Measurements from ENCODE around the gene KCNB1.

Gene KCNB1

DNA sequence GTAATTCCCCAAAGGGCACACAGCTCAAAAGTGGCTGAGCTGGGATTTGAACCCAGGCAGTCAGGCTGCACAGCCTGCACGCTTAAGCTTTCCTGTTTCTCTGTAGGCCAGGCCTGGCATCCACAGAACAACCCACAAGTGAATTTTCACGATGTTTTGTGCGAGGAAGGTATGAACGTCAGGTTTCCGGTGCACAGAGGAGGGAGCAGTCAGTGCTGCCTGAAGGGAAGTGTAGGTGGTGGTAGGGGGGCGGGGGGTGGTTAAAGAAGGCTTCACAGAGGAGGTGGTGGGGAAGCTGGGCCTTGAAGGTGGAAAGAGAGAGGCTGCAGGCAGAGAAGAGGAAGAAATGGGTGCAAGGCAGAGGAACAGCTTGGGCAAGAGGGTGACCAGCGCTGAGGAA, 14.1 kb downstream of the KCNB1 start:
- no peak for DNase-seq

DNA sequence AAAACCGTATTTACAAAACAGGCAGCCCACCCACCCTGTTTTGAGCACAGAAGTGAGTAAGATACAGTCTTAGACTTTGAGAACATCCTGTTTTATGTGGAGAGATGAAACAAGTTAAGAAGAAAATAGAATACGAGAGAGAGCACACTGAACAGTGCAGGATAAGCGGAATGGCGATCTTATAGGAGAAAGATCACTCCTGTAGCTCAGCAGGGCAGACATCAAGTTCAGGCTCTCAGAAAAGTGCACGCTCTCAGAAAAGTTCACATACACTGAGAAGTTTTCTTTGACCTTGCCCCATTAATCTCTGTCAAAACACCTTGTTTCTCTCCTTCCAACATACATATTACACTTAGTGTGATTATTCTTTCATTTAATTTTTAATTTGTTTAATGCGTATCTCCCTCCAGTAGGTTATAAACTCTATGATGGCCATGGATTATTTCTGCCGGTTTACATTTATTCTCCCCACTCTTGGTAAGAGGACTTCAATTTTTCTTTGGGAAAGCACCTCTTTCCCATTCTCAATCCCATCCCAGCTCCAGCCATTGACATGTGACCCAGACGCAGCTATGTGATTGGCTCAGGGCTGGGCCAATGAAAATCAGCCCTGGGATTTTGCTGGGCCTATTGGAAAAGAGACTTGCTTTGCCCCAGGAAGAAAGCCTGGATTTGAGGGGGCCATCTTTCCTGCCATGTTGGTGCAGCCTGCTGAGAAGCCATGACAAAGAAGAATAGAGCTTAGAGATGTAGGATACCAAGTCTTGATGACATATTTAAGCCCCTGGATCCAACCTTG, 16.2 kb downstream of the KCNB1 start:
- DNase-seq, result no peak

DNA sequence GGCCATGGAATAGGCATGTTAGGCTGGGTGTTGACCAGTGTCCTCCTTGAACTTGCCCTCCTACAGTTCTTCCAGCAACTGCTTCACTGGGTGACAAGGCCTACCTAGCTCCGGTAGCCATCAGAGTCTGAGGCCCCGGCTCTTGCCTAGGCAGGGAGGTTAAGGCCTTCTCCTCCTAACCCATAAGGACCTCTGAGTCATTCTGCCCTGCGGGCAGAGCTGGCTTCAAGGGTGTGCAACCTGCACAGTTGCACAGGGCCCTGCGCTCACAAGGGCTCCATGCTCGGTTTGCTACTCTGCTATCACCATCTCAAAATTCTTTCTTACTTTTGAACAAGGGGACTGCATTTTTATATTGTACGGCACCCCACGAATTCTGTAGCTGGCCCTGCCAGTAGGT, 17.9 kb downstream of the KCNB1 start:
- no peak for DNase-seq

DNA sequence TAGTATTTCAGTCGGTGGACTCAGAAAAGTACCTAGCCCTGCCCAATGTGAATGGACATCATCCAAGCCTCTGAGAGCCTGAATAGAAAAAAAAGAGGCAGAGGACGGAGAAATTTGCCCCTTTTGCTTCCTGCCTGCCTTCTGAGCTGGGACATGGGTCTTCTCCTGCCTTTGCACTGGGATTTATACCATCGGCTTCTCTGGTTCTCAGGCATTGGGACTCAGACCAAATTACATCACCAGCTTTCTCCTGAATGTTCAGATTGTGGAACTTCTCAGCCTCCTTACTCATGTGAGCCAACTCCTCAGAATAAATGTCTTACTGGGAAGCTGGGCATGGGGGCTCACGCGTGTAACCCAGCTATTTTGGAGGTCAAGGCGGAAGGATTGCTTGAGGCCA, 19.8 kb downstream of the KCNB1 start:
- DNase-seq, result no peak

DNA sequence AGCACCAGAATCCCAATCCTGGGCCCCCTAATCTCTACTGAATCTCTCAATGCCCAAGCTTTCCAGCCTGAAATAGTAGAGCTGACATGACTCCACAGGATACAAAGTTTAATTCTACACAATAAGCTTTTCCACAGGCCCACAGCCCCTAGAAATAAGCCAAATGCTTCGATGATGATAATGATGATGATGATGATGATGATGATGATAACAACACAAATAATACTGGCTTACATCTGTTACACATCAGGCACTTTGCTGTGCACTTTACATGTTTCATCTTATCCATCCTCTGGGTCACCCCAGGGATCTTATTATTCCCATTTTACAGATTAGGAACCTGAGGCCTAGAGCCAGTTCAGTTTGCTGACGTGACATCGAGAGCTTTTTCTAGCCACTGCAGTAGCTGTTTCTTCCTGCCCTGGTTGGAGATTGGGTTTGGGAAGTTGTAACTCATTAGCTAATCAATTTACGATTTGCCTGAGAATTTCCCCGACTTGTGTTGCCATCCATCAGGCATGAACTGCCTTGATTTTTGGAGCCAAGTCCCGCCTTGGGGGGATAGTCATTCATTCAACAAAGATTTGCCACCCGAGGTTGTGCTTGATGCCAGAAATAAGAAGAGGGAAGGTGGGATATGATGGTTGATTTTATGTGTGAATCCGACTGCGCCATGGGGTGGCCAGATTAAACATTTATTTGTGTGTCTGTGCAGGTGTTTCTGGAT, 20.4 kb downstream of the KCNB1 start:
- DNase-seq, result no peak

DNA sequence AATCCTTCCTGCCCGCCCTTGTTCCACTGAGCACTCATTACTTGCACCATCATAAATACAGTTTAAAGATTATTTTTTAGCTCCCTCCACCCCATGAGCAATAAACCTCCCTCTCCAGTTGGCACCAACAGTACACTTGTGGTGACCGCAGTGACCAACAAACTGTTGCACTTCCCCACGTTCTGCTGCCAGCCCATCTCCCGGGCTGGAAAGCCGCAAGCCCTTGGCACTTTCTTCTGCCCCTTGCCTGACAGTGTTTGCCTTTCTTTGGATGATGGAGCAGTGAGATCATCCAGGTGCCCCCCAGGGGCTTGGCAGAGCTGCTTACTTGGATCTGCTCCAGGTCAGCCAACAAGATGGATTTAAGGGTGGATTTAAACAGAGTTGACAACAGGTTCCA, 21.6 kb downstream of the KCNB1 start:
- no peak for DNase-seq

DNA sequence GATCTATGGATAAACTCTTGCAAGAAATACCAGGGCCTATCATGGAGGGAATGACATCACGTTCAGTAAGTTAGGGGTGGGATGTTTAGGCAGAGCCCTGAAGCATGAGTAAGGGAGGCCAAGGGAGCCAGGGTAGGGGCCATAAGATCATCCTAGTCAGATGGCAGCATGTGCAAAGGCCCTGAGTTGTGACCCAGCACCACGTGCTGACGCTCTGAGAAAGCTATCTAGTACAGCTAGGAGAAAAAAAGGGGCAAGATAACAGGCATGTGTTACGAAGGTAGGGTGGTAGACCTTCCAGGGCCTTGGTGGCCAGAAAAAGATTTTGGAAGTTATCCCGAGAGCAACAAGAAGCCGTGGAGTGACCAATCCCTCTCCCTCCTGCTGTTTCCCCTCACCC, 22.3 kb downstream of the KCNB1 start:
- no peak for DNase-seq

DNA sequence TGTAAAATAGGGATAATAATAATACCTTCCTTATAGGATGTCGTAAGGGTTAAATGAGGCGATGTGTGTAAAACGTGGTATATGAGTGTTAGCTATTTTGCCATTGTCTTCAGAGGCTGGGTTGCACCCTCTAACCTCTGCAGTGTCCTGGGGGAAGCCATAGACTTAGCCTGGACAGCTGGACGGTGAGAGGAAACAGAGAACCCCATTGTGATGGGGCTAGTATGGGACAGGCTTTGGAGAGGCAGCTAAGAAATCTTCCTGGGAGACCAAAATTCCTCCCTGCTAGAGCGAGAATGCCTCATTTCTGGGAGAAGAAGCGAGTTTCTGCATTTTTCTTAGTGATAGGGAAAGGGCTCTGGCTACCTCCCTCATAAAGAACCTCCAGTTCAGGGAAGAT, 22.8 kb downstream of the KCNB1 start:
- DNase-seq, result no peak

DNA sequence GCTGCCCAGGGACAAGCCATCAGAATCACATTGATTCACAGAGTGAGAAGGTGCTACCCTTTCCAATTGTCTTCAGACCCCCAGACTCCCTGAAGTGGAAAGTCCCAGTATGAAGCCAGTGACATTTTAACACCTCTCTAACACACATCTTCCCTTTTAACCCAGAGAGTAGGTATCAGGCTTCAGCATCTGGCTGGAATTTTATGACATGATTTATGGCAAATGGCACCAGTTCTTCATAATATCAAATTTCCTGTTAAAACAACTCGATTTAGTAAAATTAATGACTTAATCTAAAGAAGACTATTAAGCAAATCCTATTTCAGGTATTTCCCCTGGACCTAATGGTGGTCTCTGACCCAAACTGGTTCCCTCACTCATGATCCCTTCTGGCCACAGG, 25.0 kb downstream of the KCNB1 start:
- DNase-seq, result no peak

DNA sequence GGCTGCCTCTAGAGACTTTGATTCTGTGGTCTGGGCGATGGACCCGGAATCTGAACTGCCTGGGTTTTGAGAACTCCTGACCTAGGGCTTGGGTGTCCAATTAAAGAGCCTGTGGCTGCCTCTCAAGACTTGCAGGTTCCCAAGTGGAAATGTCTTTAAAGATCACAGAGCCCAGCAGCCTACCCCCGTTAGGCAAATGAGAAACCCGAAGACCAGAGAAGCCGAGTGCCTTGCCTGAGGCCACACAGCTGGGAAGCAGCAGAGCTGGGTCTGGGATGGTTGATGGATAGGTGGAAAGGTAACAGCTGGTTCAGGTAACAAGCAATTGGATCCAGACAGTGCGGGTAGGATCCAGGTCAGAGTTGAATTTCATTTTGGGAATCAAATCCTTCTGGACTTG, 25.8 kb downstream of the KCNB1 start:
- DNase-seq, result no peak

DNA sequence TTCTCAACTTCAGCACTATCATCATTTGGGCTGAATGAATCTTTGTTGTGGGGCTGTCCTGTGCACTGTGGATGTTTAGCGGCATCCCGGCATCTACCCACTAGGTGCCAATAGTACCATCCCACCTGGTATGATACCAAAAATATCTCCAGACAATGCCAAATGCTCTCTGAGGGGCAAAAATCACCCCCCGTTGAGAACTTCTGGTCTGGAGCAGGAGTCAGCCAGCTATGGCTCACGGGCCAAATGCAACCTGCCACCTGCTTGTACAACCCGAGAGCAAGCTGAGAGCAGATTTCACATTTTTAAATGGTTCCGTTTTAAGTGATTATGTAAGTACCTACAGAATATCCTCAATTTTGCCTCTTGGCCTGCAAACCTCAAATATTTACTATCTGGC, 26.8 kb downstream of the KCNB1 start:
- no peak for DNase-seq

DNA sequence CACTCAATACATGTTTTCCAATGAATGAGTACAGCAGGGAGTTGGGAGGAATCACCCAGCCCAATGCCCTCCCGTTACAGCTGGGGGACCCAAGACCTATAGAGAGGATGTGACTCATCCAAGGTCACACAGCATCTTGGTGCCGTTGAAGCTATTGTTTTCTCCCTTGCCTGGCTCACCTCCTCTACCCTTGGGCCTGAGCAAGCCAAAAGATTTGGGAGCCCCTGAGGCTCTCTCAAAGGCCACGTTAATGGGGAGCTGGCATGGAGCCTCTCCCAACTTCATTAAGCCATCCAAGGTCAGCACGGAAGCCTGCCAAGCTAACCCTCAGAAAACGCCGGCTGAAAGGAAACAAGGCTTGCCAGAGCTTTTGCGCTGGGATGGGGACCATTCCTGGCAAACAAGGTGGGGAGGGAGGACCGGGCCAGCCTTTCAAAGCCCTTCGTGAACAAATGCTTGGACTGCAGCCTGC, 30.4 kb downstream of the KCNB1 start:
- DNase-seq, result no peak

DNA sequence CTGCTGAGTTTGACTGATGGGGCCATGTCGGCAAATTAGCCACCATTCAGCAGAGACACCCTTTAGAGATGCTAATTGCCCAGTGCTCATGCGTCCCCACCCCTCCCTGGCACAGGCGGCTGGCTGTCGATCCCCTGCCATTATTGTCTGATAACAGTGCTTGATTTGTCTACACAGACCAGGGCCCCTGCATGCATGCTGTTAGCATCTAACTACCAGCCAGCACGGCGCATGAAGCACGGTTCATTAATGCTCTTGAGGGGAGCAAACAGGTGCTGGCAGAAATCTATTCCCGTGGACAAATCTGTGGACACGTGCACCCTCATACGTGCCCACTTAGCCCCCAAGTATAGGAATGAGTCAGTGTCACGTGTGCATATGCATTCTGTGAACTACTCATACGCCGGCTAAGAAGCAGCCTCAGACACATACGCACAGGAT, 32.2 kb downstream of the KCNB1 start:
- DNase-seq, result no peak

DNA sequence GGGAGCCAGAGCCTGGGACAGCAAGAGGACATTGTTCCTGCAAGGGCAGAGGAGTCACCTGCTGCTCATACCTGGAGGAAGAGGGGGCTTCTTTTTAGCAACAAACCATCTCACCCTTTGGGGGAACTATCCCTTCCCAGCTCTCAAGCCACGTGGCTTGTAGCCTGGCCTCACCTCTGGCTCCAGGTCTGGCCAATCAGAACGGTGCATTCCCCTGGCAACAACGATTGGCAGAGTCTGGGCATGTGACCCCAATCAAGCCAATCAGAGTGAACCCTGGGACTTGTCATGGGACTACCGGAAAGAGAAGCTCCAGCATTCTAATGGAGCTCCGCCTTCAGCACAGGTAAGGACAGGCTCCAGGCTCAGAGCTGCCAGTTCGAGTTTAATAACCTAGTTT, 33.6 kb downstream of the KCNB1 start:
- no peak for DNase-seq

DNA sequence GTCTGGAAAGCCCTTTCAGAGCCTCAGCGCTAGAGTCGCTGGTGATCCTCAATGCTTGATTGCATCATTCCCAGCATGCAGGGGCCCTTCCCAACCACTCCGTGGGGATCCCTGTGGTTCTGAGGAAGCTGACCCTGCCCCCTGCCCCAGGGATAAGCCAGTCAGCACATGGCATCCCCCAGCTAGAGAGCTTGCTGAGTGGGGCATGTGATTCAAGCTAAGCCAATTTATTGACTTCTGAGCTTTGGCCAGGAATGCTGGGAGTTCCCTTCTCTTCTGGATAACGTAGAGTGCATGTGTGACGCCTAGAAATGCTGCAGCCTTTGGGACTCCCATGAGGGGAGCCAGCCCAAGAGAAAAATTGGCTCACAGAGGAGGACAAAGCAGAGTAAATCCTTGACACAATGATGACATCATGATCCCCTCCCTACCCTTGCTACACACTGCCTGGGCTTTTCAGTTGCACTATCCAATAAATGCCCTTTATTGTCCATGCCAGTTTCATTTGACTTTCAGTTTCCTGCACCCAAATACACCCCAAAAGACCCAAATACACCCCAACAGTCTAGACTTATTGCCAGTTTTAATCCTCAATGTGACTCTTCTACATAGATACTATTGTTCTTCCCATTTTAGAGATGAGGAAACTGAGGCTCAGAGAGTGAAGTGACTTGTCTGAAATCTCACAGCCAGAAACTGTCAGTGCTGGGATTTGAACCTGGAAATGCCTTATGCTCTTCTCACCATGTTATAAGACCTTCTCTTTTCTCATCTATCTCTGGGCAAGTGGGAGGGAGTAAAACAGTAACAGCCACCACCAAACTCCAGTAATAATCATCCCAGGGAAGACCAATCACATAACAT, 34.3 kb downstream of the KCNB1 start:
- DNase-seq, result no peak

DNA sequence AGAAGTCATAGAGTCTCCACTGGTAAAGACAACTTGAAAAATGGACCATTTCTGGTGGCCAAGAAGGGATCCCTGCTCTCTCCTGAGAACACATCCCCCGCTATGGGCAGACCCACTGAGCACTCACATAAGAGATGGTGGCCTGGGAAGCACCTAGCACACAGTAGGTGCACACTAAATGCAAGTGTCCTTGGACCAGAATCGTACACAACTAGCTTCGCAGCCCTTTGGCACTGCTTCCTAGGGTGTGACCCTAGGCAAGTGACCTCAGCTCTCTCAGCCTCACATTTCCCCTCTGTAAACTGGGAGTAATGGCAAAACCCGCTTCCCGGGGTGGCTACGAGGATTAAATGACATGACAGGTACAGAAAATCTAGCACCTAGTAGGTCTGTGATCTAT, 35.1 kb downstream of the KCNB1 start:
- no peak for DNase-seq

DNA sequence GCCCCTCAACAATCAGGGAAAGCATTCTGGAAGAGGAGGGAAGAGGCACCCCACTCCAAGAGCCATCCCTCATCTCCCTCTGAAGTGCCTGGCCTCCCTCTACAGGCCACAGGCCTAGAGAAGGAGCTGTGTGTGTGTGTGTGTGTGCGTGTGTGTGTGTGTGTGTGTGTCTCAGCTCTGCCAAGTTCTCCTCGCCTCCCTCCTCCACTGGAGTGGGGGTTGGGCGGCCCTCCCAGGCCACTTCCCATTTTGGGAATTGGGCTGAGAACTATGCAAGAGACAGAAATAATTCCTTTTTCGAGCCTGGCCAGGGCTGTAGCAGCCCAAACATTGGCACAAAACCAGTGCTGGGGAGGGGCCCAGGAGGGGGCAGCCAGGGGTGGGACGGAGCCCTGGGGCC, 35.7 kb downstream of the KCNB1 start:
- no peak for DNase-seq

DNA sequence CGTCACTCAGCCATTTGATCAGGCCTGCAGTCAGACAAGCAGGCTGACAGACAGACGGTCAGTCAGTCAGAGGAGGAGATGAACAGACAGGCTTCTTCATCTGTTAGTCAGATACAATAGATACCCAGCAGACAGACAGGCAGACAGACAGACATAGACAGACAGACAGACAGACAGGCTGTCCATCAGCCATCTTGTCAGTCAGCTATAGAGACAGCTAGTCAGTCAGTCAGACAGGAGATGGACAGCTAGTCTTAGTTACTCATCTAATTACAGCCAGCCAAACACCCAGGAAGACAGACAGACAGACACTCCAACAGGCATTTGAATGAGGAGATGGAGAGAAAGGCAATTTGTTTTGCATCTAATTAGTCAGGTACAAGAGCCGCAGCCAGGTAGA, 36.4 kb downstream of the KCNB1 start:
- DNase-seq, result no peak

DNA sequence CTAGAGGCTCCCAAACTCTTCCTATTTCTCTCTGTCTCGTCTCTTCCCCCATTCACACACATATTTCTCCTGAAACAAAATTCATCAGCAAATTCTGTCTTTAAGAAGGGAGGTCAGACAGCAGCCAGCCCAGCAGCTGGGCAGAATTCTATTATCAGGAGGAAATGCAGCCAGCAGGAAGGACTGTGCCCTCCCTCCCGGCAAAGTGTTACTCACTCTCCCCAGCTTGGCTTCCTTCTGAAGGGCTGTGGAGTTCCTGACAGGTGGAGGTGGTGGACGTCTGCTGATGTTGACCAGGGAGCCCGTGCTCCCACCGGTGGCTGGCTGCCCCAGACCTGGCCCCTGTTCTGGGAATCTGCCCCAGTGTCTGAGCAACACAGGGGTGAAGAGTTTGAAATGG, 37.3 kb downstream of the KCNB1 start:
- DNase-seq, result no peak

DNA sequence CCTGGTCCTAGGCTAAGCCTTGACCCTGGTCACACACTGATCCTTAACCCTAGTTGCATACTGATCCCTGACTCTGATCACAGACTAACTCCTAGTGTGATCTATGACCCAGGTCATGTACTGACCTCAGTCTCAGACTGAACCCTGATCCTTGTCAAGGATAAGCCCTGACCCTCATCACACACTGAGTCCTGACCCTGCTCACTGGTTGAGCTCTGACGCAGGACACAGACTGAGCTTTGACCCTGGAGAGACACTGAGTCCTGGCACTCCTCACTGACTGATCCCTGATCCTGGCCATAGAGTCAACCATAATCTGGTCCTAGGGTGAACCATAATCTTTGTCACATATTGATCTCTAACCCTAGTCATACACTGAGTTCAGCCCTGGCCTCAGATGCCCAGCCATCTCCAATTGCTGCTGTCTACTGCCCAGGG, 37.9 kb downstream of the KCNB1 start:
- no peak for DNase-seq

DNA sequence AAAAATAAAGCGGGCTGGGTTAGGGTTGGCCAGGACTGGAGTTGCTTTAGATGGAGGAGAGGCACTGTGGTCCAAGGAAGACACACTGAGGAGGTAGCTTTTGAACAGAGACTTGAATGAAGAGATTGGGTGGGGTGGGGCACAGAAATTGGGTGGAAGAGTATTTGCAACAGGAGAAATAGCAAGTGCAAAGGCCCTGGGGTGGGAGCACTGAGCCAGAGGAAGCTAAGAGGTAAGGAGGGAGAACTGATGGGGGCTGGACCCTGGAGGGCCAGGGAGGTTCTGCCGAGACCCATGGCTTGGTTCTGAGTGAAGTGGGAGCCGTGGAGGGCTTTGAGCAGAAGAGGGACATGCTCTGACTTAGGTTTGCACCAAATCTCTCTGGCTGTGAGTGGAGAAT, 45.4 kb downstream of the KCNB1 start:
- no peak for DNase-seq

DNA sequence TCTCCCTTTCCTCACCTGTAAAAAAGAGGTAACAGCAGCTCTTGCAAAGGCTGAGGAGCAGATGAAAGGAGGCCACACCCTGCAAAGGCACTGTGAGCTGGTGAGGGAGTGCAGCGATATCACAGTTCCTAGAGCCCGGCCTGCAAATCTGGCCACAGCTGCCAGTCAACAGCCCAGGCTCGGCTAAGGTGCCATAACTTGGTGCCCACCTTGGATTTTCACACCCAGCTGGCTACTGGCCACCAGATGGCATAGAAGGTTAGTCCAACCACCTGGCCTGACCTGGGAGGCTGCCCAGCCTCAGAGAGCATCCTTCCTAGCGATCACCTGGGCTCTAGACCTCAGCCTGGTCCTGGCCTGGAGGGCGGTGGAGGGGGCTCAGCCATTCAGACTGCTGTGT, 46.8 kb downstream of the KCNB1 start:
- DNase-seq, result no peak

DNA sequence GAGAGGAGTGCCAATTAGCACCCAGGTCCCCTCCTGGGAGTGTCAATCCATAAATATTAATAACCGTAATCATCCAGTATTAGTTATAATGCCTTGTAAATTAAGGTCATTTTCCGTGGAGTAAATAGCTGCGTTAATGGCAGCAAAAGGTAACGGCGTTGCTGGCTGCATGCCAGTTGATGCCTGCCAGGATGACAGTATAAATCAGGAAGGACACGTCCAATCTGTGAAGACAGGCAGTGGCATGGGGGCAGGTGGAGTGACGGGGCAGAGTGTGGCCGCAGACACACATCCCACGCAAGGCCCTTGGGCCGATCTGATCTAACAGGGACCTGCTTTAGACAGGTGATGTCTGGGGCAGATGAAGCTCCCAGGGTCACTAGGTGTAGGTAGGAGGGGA, 49.1 kb downstream of the KCNB1 start:
- no peak for DNase-seq

DNA sequence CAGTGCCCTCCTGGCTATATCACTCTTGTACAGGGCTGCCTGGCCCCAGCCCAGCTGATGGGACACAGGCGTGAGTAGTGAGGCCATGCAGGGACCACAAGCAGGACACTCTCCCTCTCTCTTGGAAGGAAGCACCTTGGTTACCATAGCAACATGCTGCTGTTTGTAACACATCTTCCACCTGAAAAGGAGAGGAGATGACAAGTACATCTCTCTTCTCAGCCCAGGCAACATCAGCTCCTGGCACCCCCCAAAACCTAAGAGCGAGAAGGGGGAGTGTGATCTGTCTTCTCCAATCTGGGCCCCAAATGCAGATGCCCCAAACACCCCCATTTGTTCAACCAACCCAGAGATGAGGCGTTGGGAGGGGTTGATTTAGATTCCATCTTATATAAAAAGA, 49.9 kb downstream of the KCNB1 start:
- DNase-seq, result no peak
